Osteocyte (in vitro differentiated cells): Measurements from ENCODE around the gene MEIOB. TPM values are rescaled to one million over a fixed set of nuclear protein-coding genes. Genes with fewer than 3 reads are reported as not detected.

ENCODE experiments used
- DNase-seq: peaks from one replicate; pipeline ENCODE4 v3.0.0; 2021; ENCODE audit warnings: mixed read lengths; ENCODE audit not compliant: unreplicated experiment; ENCODE audit errors: extremely low spot score
- H3K27ac Mint-ChIP-seq: one replicate; pipeline ENCODE4 v1.8.0; 2021; ENCODE audit warnings: mild to moderate bottlenecking, mixed read lengths; ENCODE audit not compliant: unreplicated experiment
- H3K27me3 Mint-ChIP-seq: one replicate; pipeline ENCODE4 v1.8.0; 2021; ENCODE audit warnings: mixed read lengths; ENCODE audit not compliant: unreplicated experiment
- H3K36me3 Mint-ChIP-seq: one replicate; pipeline ENCODE4 v1.8.0; 2021; ENCODE audit warnings: mixed read lengths; ENCODE audit not compliant: unreplicated experiment
- H3K4me1 Mint-ChIP-seq: one replicate; pipeline ENCODE4 v1.8.0; 2021; ENCODE audit warnings: mixed read lengths; ENCODE audit not compliant: unreplicated experiment
- H3K4me3 Mint-ChIP-seq: one replicate; pipeline ENCODE4 v1.8.0; 2021; ENCODE audit warnings: mild to moderate bottlenecking, moderate library complexity, mixed read lengths; ENCODE audit not compliant: unreplicated experiment
- H3K9me3 Mint-ChIP-seq: one replicate; pipeline ENCODE4 v1.8.0; 2021; ENCODE audit warnings: mixed read lengths; ENCODE audit not compliant: unreplicated experiment
- CTCF ChIP-seq: fragments of 200-600 bp; sonication (generic); IDR thresholded peaks from 2 replicates; pipeline ENCODE4 v1.5.0; 2021; ENCODE audit warnings: antibody characterized with exemption, mild to moderate bottlenecking, moderate library complexity
- total RNA-seq: library from RNA; stranded (reverse); gene quantifications from 2 replicates; pipeline ENCODE4 v1.2.1, GENCODE V29; 2021

The MEIOB gene
- total RNA-seq, 1 donor from 2014 or later, result 1.2 TPM

GRCh38 chr16:1911467-1912214, 39.7 kb upstream of the MEIOB start:
- H3K9me3 Mint-ChIP-seq, result no peaks in the 10 kb centered on the region
- no peak for TF ChIP-seq CTCF
- no peak overlapping the region for H3K27ac Mint-ChIP-seq
- no peaks in the 10 kb centered on the region for H3K36me3 Mint-ChIP-seq
- peaks cover 17% of the 10 kb centered on the region for H3K27me3 Mint-ChIP-seq
- H3K4me3 Mint-ChIP-seq, result no peak overlapping the region
- H3K4me1 Mint-ChIP-seq, result peaks cover 16% of the 10 kb centered on the region
- no peak for DNase-seq

GRCh38 chr16:1909561-1910231, 37.7 kb upstream of the MEIOB start:
- Mint-ChIP-seq H3K27ac (no peak overlapping the region), H3K27me3 (peaks cover 3% of the 10 kb centered on the region), H3K4me1 (peaks cover 21% of the 10 kb centered on the region), H3K4me3 (no peak overlapping the region), H3K36me3 (no peaks in the 10 kb centered on the region), H3K9me3 (no peaks in the 10 kb centered on the region)
- DNase-seq, result no peak
- no peak for TF ChIP-seq CTCF

- H3K4me3 Mint-ChIP-seq, result no peak overlapping the region
These were observed 37.0 kb upstream of the MEIOB start for GRCh38 chr16:1908983-1909382.

GRCh38 chr16:1908184-1908583, 36.2 kb upstream of the MEIOB start:
- peaks cover 21% of the 10 kb centered on the region for H3K4me1 Mint-ChIP-seq
- no peaks in the 10 kb centered on the region for H3K36me3 Mint-ChIP-seq
- no peaks in the 10 kb centered on the region for H3K27me3 Mint-ChIP-seq
- no peaks in the 10 kb centered on the region for H3K9me3 Mint-ChIP-seq
- no peak for DNase-seq
- H3K27ac Mint-ChIP-seq, result no peak overlapping the region
- TF ChIP-seq CTCF, result no peak
- no peak overlapping the region for H3K4me3 Mint-ChIP-seq

More at GRCh38 chr16:1908983-1909382, 37.0 kb upstream of the MEIOB start:
- Mint-ChIP-seq H3K27ac (no peak overlapping the region), H3K36me3 (no peaks in the 10 kb centered on the region), H3K27me3 (no peaks in the 10 kb centered on the region), H3K9me3 (no peaks in the 10 kb centered on the region), H3K4me1 (peaks cover 21% of the 10 kb centered on the region)
- no peak for DNase-seq
- TF ChIP-seq CTCF, result no peak

GRCh38 chr16:1907226-1907860, 35.4 kb upstream of the MEIOB start:
- H3K27me3 Mint-ChIP-seq, result peaks cover 4% of the 10 kb centered on the region

More at GRCh38 chr16:1907226-1907860, 35.4 kb upstream of the MEIOB start:
- no peak overlapping the region for H3K27ac Mint-ChIP-seq
- H3K36me3 Mint-ChIP-seq, result no peaks in the 10 kb centered on the region
- DNase-seq, result no peak
- H3K4me1 Mint-ChIP-seq, result peaks cover 21% of the 10 kb centered on the region
- no peak for TF ChIP-seq CTCF
- H3K9me3 Mint-ChIP-seq, result no peaks in the 10 kb centered on the region
- H3K4me3 Mint-ChIP-seq, result no peak overlapping the region
